Activated B cell treated with CpG ODN at 0.5 μM for 24 hours (primary cell): ENCODE measurements around the gene RPL7A. TPM values are rescaled to one million over a fixed set of nuclear protein-coding genes. Genes with fewer than 3 reads are reported as not detected.
"Not testable (repeated sequence)": the region's sequence is repeated elsewhere in the genome, so short reads cannot be mapped to it uniquely, and the experiment has no call there.

Experiments
- ATAC-seq: fragments of 200-7000 bp; cut with Tn5 transposase; one replicate; pipeline ENCODE4 v1.10.0; 2021; ENCODE audit warnings: low read depth, mild to moderate bottlenecking, moderate library complexity
- CTCF ChIA-PET: fragments of 350-600 bp; sonication (Branson Sonifier 250); formaldehyde crosslinking; loops from one replicate; lab custom pipeline; 2021; ENCODE audit warnings: antibody characterized with exemption; lab: Charles Lee
- POLR2A ChIA-PET: fragments of 350-600 bp; sonication (Branson Sonifier 250); formaldehyde crosslinking; loops from one replicate; lab custom pipeline; 2021; ENCODE audit warnings: antibody characterized with exemption; lab: Charles Lee
- DNase-seq: peaks from one replicate; pipeline ENCODE4 v3.0.0; 2022
- H3K27ac Mint-ChIP-seq: one replicate; pipeline ENCODE4 v1.8.0; 2020; ENCODE audit warnings: mixed read lengths
- H3K27me3 Mint-ChIP-seq: one replicate; pipeline ENCODE4 v1.8.0; 2021; ENCODE audit warnings: mixed read lengths
- H3K36me3 Mint-ChIP-seq: one replicate; pipeline ENCODE4 v1.8.0; 2021; ENCODE audit warnings: low read depth, mixed read lengths
- H3K4me1 Mint-ChIP-seq: one replicate; pipeline ENCODE4 v1.8.0; 2021; ENCODE audit warnings: mixed read lengths
- H3K4me3 Mint-ChIP-seq: one replicate; pipeline ENCODE4 v1.8.0; 2020; ENCODE audit warnings: mild to moderate bottlenecking, mixed read lengths
- H3K9me3 Mint-ChIP-seq: one replicate; pipeline ENCODE4 v1.8.0; 2020; ENCODE audit warnings: mixed read lengths
- intact Hi-C: fragments of 100-400 bp; cut with micrococcal nuclease; formaldehyde crosslinking; loops from one replicate; pipeline ENCODE4 v1.15.1; 2024
- total RNA-seq: library from RNA; stranded (reverse); gene quantifications from 2 replicates; pipeline ENCODE4 v1.2.3, GENCODE V29; 2022
- TF ChIP-seq, protein P1 (sequence below): fragments of 200-600 bp; IDR thresholded peaks from one replicate; pipeline ENCODE4 v1.8.0; 2022; ENCODE audit warnings: antibody characterized with exemption, mild to moderate bottlenecking

The RPL7A gene
- 3,786 and 4,134 TPM in 2 replicates for total RNA-seq

DNA sequence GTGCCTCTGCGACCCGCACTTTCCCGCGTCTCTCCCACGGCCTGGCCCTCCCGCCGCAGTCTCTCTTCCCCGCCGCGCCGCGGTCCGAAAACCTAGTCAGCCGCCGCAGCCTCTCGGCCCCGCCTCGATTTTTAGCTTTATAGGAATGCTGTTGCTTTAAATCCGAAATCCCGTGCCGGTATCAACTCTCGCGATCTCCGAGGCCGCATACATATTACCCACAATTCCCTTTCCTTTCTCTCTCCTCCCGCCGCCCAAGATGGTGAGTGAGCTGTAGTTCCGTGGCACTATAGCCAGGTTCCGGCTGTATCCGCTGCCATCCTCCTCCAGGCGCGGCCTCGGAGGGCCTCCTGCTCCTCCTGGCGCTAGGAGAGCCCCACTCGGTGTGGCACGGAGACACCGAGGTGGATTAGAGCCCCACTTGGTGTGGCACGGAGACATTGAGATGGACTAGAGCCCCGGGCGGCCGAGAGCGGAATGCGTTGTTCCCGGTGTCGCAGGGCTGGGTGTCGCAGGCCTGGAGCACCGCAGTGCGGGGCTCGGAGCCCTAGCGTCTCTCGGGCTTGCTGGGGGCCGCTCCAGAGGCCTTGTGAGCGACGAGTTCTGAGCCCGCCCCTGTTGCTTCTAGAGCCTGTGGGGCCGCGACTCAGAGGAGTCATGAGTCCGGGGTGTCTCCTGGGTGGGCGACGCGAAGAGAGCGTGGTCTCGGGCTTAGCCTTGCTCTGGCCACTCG, at the start of gene RPL7A, which contains the start of gene MED22:
Gene RPL7A (plus strand): TSS at position 234 of the 733 bp plus-strand sequence. CDS start 26 bp downstream, at position 260.
Gene MED22 (minus strand): TSS at position 147 of the 733 bp plus-strand sequence. CDS start 1,469 bp downstream, outside the sequence.
- ATAC-seq (peak; percentile 83), DNase-seq (peak; percentile 82)
- POLR2A ChIA-PET = interaction anchor here (0.6 to 3.9 kb wide), 31 partner anchors 8 to 678 kb away, joined by 3 to 52 read pairs (median 4); partner anchors contain the start of genes BRD3OS, CACFD1, GTF3C5 and SLC2A6
- Mint-ChIP-seq H3K9me3 (no peaks in the 10 kb centered on the region), H3K27me3 (no peaks in the 10 kb centered on the region), H3K27ac (peak within 1 kb of the TSS; percentile 96), H3K4me1 (peaks cover 45% of the 10 kb centered on the region), H3K4me3 (peak within 1 kb of the TSS; percentile 99), H3K36me3 (peaks cover 88% of the 10 kb centered on the region)
- intact Hi-C loops = loop anchor here (1.0 to 2.0 kb wide), 5 partner anchors 8 to 138 kb away; partner anchors contain the start of genes SLC2A6, STKLD1, SURF1 and SURF2
- CTCF ChIA-PET = interaction anchor here (1.0 kb wide), 1 partner anchor 31 kb away, joined by 3 read pairs; no protein-coding TSS in a partner anchor
- TF ChIP-seq, protein P1, sequence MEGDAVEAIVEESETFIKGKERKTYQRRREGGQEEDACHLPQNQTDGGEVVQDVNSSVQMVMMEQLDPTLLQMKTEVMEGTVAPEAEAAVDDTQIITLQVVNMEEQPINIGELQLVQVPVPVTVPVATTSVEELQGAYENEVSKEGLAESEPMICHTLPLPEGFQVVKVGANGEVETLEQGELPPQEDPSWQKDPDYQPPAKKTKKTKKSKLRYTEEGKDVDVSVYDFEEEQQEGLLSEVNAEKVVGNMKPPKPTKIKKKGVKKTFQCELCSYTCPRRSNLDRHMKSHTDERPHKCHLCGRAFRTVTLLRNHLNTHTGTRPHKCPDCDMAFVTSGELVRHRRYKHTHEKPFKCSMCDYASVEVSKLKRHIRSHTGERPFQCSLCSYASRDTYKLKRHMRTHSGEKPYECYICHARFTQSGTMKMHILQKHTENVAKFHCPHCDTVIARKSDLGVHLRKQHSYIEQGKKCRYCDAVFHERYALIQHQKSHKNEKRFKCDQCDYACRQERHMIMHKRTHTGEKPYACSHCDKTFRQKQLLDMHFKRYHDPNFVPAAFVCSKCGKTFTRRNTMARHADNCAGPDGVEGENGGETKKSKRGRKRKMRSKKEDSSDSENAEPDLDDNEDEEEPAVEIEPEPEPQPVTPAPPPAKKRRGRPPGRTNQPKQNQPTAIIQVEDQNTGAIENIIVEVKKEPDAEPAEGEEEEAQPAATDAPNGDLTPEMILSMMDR = no peak

DNA sequence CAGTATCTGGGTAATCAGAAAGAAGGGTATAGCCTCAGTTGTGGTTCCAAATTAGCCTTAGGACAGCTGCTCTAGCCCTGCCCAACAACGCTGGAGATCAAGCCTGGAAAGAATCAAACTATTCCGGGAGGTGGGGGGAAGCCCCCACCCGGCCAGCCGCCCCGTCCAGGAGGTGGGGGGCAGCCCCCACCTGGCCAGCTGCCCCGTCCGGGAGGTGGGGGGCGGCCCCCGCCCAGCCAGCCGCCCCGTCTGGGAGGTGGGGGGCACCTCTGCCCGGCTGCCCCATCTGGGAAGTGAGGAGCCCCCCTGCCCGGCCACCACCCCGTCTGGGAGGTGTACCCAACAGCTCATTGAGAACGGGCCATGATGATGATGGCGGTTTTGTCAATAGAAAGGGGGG, 48.0 kb upstream of the RPL7A start:
- ATAC-seq, intact Hi-C loops, H3K27ac Mint-ChIP-seq, H3K9me3 Mint-ChIP-seq, DNase-seq, H3K36me3 Mint-ChIP-seq, H3K4me1 Mint-ChIP-seq, POLR2A ChIA-PET, H3K4me3 Mint-ChIP-seq: not testable (repeated sequence)
- CTCF ChIA-PET = interaction anchor here (0.7 kb wide), 2 partner anchors 398 to 770 kb away, joined by 3 to 4 read pairs; no protein-coding TSS in a partner anchor
- peaks cover 15% of the 10 kb centered on the region for H3K27me3 Mint-ChIP-seq

DNA sequence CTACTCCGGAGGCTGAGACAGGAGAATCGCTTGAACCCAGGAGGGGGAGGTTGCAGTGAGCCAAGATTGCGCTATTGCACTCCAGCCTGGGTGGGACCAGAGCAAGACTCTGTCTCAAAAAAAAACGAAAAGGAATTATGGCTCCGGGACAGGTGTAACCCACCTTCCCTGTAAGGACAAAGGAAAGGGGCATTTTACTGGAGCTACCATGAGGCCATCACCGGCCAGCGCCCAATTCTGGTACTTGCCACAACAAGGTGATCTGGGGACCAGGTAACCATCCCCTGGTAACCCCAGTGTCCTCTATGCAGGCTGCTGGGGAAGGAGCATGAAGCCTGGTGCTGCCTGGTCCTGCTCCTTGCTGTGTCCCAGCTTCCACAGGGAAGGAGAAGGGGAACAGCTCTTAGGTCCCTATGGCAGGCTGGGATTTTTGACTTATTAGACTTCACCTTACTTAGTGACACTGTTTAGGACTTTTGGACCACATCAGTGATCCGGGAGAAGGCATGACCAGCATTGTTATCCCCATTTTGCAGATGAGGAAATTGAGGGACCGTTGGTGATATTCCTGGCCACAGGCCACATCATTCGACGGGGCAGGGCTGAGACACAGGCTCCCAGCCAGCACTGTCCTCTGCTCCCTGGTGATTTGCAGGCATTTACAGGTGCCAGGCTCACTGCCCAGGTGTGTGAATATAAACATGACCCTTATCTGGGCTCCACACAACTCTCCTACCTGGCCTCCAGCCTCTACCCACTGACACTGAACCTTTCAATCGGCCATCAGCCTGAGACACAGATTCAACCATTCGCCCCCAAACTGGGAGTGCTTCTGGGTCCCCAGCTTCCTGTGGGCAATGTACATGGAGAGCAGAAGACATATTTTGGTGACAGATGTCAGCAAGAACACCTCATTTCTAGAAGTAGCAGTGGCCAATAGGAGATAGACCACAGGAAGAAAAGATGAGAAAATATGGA, 46.5 kb upstream of the RPL7A start:
- intact Hi-C loops = no loop called here
- Mint-ChIP-seq H3K27me3 (peaks cover 9% of the 10 kb centered on the region), H3K4me1 (no peaks in the 10 kb centered on the region), H3K4me3 (no peak overlapping the region), H3K27ac (no peak overlapping the region), H3K9me3 (no peaks in the 10 kb centered on the region), H3K36me3 (no peaks in the 10 kb centered on the region)
- ChIA-PET CTCF (no interaction called here), POLR2A (no interaction called here)
- TF ChIP-seq, protein P1 = no peak
- ATAC-seq (no peak), DNase-seq (no peak)

DNA sequence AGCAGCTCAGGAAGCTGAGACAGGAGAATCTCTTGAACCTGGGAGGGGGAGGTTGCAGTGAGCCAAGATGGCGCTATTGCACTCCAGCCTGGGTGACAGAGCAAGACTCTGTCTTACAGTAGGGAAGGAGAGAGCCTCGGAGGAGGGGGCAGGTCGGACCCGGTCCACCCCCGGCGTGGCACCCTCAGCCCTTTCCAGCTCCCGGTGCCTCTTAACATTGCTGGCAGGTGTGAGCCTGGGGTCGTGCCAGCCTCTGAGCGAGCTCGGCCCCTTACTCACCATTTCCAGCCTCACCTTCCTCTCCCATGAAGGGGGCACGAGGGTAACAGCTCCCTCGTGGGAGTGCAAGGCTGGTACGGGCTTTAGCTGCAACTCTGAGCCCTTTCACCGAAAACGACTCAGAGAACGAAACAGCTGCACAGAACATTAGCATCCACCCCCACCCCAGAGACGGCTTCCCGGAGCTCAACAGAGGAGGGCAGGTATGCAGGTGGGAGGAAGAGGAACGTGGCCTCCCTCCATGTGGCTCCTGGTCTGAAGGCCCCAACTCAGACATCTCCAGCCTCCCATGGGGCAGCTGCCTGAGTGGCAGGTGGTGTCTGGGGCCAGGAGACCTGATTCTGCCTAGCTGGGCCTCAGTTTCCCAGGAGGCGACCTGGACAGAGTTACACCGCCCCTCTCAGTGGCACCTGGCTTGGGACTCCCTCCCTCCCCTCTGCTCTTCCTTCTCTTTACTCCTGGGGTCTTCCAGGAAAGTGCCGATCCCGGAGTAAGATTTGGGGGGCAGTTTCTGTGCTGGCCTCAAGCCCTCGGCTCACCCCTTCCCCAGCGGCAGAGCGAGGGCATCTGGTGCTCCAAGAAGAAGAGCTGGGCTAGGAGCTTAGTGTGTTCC, 44.5 kb upstream of the RPL7A start:
- peaks cover 5% of the 10 kb centered on the region for H3K27me3 Mint-ChIP-seq
- H3K9me3 Mint-ChIP-seq = no peaks in the 10 kb centered on the region
- TF ChIP-seq, protein P1 = no peak
- no peaks in the 10 kb centered on the region for H3K4me1 Mint-ChIP-seq
- no peak overlapping the region for H3K4me3 Mint-ChIP-seq
- intact Hi-C loops = no loop called here
- H3K27ac Mint-ChIP-seq = no peak overlapping the region
- no peak for ATAC-seq
- ChIA-PET POLR2A (no interaction called here), CTCF (no interaction called here)
- no peak for DNase-seq
- no peaks in the 10 kb centered on the region for H3K36me3 Mint-ChIP-seq

DNA sequence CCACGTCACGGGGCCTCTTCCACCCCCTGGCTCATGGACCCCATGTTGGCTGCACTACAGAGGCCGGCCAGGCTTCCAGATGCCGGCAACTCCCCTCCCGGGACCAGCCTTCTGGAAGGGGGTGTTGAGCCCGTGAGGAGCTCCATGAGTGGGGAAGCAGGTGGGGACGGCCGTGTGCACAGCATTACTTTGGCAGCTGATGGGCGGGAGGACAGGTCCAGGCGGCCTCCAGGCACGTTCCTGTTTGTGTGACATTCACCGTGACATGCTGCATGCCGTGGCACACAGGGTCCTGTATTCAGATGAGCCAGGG, 43.9 kb upstream of the RPL7A start:
- ChIA-PET POLR2A (no interaction called here), CTCF (no interaction called here)
- Mint-ChIP-seq H3K4me1 (no peaks in the 10 kb centered on the region), H3K9me3 (no peaks in the 10 kb centered on the region), H3K4me3 (no peak overlapping the region), H3K27me3 (peaks cover 5% of the 10 kb centered on the region), H3K36me3 (no peaks in the 10 kb centered on the region), H3K27ac (no peak overlapping the region)
- TF ChIP-seq, protein P1 = no peak
- ATAC-seq = no peak
- intact Hi-C loops = no loop called here
- no peak for DNase-seq
